ENCODE measurements around the gene EPC2.

DNA sequence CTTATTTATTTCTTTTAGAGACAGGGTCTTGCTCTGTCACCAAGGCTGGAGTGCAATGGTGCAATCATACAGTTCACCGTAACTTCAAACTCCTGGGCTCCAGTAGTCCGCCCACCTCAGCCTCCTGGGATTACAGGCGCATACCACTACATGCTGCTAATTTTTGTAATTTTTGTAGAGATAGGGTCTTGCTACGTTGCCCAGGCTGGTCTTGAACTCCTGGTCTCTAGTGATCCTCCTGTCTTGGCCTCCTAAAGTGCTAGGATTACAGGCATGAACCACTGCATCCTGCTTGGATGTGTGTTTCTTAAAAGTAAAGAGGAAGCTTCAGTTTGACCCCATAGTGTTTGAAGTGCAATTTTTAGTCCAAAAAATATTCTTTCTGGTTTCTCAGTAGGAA, 125.5 kb downstream of the EPC2 start:
- TF ChIP-seq, protein P1, sequence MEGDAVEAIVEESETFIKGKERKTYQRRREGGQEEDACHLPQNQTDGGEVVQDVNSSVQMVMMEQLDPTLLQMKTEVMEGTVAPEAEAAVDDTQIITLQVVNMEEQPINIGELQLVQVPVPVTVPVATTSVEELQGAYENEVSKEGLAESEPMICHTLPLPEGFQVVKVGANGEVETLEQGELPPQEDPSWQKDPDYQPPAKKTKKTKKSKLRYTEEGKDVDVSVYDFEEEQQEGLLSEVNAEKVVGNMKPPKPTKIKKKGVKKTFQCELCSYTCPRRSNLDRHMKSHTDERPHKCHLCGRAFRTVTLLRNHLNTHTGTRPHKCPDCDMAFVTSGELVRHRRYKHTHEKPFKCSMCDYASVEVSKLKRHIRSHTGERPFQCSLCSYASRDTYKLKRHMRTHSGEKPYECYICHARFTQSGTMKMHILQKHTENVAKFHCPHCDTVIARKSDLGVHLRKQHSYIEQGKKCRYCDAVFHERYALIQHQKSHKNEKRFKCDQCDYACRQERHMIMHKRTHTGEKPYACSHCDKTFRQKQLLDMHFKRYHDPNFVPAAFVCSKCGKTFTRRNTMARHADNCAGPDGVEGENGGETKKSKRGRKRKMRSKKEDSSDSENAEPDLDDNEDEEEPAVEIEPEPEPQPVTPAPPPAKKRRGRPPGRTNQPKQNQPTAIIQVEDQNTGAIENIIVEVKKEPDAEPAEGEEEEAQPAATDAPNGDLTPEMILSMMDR (conservative IDR thresholded peaks at IDR 0.05): no peak
- TF ChIP-seq ZFX (IDR thresholded peaks at IDR 0.05): no peak

Measured in C4-2B (cell line).